HUDEP-2 (cell line): ENCODE results near the gene DNAJC4.

Source experiments
- DNase-seq, 76 experiments: peaks; one replicate each; lab custom pipeline; 2025; ENCODE audit not compliant: unreplicated experiment in 76 of 76; lab: John Stamatoyannopoulos, UW

DNAJC4 gene

DNA sequence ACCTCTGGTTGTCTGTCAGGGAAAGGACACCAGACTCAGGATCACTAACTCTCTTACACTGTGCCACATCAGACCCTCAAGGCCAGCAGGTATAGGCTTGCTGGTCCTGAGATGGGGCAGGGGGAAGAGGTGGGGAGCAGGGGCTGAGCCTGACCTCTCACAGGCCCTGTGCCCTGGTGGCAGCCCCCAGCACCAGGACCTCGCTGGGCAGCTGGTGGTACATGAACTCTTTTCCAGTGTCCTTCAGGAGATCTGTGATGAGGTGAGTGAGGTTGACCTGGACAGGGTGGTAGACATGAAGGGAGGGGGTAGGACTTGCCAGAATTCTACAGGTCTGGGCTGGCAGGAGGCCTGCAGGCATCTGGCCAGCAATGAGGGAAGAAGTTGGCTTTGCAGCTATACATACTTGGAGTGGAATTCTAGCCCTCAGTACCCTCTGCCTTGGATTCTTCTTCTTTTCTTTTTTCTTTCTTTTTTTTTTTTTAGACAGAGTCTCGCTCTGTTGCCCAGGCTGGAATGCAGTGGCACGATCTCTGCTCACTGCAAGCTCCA, 2.9 kb upstream of the DNAJC4 start:
- peak in 1 of 76 experiments; percentile 31 for DNase-seq

DNA sequence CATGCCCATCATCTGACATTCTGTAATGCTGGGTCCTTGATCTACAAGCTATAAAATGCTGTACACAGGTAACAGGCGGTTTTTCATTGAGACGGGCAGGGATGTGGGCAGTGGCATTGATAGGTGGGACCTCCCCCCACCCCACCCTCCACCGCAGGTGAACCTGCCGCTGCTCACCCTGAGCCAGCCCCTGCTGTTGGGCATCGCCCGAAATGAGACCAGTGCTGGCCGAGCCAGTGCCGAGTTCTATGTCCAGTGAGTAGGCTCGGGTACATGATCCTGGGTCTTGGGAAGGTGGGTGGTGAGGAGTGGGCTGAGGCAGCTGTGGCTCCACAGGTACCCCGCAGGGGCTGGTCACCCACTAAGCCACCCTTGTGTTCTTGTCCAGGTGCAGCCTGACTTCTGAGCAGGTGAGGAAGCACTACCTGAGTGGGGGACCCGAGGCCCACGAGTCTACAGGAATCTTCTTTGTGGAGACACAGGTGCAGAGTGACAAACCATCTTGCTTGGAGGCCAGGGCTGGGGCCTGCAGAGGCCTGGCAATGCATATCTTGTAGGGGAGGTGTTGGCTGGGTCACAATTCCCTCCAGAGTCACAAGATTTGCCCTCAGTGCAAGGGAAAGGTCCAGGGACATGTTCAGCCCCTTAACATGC, 1.1 kb upstream of the DNAJC4 start:
- DNase-seq: no peak

DNA sequence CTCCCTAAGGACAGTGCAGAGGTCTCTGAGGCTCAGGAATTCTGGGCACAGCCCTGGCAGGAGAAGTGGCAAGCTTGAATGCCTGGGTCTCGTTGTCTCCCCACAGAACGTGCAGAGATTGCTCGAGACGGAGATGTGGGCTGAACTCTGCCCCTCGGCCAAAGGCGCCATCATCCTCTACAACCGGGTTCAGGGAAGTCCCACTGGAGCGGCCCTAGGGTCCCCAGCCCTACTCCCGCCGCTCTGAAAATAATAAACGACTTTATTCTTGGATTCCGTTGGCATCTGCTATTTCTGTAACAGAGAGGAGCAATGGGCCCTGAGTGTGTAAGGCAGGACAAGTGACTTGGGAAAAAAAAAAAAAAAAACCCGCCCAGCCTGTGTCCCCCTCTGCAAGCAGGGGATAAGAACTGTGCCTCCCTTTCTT, 591 bp upstream of the DNAJC4 start:
- no peak for DNase-seq

DNA sequence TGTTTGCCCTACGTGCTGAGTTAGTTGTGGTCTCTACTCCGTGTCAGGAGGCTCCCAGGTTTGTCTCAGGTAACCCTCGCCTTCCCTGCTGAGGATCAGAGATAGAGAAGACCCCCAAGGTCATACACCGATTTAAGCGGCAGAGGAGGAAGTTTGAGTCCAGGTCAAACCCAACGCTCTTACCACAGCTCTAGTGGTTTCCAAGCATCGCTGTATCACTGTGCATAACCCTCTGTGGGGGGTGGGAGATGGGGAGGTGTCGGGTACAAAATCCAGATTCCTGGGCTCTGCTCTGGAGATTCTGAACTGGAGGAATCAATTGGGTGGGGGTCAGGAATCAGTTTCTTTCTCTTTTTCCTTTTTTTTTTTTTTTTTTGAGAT, 627 bp downstream of the DNAJC4 start:
- DNase-seq: no peak

DNA sequence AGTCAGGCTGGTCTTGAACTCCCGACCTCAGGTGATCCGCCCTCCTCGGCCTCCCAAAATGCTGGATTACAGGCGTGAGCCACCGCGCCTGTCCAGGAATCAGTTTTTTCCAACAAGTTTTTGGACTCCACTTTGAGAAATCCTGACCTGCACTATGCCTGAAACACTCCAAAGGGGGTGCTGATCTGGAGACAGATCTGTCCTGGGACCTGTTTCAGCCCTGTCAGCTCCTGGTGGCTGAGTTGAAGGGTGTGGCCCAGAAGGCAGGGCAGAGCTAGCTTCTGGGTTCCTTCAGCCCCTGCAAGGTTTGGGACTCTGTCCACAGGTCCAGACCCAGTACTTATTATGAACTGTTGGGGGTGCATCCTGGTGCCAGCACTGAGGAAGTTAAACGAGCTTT, 1.2 kb downstream of the DNAJC4 start:
- DNase-seq: peak in 14 of 76 experiments; percentile 8 to 40 (median 23)

DNA sequence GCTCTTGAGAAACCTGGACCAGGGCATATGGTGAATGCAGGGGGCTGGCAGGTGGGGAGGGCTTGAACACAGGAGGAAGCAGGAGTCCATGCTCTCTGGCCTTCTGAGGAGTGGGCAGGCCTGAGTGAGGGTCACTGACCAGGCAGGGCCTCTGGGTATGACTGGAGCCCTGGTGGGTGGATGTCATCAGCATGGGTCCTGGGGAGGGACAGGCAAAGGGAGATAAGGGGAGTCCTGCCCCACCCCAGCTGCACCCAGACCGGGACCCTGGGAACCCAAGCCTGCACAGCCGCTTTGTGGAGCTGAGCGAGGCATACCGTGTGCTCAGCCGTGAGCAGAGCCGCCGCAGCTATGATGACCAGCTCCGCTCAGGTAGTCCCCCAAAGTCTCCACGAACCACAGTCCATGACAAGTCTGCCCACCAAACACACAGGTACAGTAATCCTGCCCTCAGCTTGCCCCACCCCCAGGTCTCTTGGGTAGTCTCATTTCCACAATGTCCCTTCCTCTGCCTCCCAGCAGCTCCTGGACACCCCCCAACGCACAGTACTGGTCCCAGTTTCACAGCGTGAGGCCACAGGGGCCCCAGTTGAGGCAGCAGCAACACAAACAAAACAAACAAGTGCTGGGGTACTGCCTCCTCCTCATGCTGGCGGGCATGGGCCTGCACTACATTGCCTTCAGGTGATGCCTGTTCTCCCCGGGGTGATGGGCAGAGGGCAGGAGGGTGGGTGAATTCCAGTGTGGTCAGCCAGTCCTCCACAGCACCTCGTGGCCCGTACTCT, 2.0 kb downstream of the DNAJC4 start:
- peak in 1 of 76 experiments; percentile 21 for DNase-seq

DNA sequence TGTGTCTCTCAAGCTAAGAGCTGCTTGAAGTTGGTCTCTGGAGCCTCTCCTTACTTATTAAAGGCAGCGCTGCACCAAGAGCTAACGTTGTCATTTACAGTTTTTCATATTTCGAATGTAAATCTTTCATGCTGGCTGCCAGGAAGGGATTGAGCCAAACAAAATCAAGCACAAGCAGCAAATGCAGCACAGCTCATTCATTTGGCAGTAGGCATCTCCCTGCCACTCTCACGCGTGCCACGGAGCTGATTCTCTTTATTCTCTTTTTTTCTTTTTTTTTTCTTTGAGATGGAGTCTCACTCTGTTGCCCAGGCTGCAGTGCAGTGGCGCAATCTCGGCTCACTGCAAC, 2.6 kb downstream of the DNAJC4 start:
- DNase-seq: no peak

DNA sequence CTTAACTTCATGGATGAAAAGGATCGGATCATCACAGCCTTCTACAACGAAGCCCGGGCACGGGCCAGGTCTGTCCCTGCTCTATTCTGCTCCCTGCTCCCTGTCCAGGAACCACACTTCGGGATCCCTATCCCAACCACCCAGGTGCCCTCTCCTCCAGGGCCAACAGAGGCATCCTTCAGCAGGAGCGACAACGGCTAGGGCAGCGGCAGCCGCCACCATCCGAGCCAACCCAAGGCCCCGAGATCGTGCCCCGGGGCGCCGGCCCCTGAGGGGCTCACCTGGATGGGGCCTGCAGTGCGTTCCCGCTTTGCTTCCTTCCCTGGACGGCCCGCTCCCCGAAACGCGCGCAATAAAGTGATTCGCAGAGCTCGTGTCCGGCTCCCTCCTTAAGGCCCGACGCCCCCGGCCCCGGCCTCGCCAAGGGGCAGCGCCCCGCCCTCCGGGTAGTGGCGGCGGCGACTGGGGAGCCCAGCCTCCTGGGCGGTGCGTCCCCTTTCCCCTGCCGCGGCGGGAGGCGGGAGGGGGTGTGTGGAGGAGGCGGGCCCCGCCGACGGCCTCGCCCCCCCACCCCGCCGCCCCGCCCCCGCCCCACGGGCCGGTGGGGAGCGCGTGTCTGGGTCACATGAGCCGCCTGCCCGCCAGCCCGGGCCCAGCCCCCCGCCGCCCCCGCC, 3.7 kb downstream of the DNAJC4 start, which contains the start of gene VEGFB:
Gene VEGFB (plus strand): TSS at position 672 of the 674 bp plus-strand sequence. CDS start 250 bp downstream, outside the sequence.
- peak in 24 of 76 experiments; percentile 6 to 49 (median 30) for DNase-seq

DNA sequence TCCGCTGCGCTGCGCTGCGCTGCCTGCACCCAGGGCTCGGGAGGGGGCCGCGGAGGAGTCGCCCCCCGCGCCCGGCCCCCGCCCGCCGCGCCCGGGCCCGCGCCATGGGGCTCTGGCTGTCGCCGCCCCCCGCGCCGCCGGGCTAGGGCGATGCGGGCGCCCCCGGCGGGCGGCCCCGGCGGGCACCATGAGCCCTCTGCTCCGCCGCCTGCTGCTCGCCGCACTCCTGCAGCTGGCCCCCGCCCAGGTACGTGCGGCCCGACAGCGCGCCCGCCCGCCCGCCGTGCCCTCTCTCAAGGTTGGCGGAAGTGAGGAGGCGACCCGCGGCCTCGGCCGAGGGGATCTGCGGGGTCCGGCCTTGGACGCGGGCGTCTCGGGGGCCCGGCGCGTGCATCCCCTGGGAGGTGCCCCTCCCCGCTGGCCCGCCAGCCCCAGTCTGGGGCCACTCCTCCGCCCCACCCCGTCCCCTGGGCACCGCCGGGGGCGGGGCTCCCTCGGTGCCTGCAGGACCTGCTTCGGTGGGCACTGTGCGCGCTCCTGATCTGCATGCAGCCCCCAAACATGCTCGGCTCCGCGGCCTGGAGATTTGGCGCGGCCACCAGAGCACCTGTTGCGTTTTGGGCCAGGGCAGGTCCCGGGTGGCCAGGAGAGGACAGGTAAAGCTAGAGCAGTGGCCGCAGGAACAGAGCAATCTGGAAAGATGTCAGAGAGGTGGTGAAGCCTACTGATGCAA, 4.5 kb downstream of the DNAJC4 start:
- peak in 25 of 76 experiments; percentile 13 to 67 (median 36) for DNase-seq

DNA sequence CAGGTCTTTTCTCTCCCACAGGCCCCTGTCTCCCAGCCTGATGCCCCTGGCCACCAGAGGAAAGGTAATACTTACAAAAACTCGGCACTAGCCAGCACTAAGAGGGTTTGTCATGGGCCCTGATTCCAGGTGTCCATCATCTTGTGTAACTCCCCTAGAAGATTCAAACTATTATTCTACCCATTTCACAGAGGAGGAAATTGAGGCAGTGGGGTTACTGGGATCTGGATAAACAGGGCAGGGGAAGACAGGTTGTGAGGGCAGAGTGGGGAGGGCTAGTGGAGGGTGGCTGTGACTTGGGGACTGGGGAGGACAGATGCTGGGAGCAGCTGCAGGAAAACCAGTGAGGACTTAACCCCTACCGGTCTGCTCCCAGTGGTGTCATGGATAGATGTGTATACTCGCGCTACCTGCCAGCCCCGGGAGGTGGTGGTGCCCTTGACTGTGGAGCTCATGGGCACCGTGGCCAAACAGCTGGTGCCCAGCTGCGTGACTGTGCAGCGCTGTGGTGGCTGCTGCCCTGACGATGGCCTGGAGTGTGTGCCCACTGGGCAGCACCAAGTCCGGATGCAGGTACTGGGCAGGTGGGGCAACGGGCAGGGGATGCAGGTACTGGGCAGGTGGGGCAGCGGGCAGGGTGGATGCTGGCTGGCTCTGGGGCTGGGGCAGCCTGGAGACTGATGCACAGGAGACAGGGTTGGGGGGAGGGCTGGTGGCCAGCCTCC, 5.3 kb downstream of the DNAJC4 start:
- no peak for DNase-seq

DNA sequence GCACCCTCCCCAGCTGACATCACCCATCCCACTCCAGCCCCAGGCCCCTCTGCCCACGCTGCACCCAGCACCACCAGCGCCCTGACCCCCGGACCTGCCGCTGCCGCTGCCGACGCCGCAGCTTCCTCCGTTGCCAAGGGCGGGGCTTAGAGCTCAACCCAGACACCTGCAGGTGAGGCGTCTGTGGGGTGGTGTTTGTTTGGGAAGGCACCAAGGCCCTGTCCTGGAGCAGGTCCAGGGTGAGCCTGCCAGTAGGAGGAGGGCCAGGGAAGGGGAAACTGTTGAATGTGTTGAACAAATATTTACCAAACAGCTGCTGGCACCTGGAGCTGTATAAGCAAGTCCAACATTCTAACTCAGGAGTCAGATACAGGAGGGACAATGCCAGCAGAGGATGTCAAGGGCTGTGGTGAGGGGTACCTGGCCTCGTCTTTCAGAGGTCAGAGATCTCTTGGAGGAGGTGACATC, 7.2 kb downstream of the DNAJC4 start:
- DNase-seq: no peak

DNA sequence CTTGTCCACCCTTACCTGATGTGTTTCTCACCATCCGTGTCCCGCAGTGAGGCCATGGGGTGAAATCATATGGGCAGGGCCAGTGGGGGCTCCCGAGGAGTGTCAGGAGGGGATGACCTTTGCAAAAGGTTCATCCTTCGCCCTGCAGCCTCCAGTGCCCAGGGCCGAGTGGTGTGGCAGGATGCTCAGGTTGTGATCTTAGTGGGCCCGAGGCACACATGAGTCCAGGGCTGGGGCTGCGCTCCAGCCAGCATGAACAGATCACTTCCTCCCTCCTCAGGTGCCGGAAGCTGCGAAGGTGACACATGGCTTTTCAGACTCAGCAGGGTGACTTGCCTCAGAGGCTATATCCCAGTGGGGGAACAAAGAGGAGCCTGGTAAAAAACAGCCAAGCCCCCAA, 7.7 kb downstream of the DNAJC4 start:
- no peak for DNase-seq

DNA sequence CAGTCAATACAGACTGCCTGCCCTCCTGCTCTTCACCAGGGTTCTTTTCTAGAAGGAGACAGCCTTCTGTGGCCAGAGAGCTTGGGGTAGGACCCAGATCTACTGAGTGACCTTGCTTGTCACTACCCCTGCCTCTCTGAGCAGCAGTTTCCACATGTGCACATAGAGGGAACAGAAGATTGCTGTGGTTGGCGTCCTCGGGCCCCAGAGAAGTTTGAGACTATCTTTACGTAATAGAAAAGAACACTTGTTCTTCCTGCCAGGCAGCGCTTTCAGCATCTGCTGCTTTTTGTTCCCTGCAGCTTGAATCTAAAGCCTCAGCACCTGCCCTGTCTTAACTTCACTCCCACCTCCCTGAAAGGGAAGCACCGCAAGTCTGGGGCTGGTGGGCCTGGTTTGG, 8.7 kb downstream of the DNAJC4 start:
- DNase-seq: no peak

DNA sequence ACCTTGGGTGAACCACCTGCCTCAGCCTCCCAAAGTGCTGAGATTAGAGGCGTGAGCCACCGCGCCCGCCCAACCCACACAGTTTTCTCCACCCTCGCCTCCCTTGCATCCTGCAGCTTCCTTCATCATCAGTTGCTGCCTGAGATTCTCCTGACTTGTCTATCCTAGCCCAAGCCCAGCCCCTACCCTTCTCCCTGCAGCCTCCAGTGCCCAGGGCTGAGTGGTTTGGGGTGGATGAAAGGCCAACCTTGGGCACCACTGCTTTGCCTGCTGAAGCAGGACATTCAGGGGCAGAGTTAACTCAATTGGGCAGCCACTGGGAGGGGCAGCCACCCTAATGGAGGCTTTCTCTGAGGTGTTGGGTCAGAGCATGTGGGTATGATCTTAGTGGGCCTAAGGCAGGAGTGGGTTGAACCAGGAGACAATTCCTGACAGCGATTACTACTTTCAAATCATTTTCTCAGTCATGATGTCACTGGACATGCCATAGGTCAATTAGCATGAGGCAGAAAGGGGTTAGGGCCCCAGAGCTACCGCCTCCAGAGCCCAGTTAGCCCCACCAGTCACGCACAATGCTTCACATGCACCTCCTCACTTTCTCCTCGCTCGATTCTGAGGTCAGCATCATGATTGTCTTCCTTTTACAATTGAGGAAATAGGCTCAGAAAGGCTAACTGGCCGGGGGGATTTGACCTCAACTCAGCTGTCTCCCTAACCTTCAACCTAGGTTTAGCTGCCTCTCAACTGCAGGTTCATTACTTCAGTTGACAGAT, 9.5 kb downstream of the DNAJC4 start:
- DNase-seq: no peak

DNA sequence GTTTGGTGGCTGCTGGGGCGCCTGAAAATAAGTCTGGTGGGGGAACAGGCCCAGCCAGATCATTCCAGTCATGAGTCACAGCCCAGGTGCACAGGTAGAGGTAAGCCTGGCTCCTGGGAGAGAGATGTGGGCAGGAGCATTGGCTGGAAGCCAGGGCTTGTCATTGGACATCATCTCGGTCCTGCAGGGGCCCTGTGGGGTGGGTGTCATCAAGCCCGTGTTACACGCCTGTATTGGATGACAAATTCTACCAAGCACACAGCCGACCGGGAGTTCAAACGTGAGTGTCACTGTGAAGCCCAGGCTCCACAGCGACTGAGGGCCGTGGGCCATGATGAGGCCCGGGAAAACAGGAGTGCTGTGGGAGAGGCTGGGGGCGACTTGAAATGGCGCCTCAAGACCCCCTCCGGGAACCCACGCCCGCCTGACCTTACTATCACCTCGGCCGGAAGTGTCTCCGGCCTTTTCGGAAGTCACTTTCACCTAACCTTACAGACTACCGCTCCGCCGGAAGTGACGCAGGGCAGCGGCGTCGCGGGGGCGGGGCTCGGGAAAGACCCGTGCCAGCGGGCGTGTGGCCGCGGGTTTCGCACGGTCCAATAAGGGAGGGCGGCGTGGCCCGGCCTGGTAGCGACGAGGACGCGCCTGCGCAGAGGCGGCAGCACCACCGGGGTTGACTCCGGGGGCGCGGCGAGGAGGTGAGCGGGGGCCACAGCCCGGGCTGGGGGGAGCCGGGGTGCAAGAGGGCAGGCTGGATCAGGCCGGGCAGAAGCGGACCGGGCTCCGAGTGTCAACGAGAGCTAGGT, 10.3 kb downstream of the DNAJC4 start, which contains the start of gene FKBP2:
Gene FKBP2 (plus strand): TSS at position 661 of the 806 bp plus-strand sequence. CDS start 1,293 bp downstream, outside the sequence.
- peak in 73 of 76 experiments; percentile 43 to 98 (median 95) for DNase-seq

DNA sequence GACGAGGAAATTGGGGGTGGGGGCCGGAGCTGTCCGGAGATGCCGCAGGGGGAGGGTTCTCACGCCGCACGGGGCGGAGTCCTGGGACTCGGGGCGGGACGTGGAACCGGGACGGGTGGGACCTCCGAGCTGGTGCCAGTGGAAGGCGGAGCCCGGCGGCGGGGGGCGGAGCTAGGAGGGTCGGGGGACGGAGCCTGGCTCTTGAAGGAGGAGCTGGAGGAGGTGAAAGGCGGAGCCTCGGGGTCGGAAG, 10.8 kb downstream of the DNAJC4 start:
- peak in 73 of 76 experiments; percentile 65 to 100 (median 99) for DNase-seq

DNA sequence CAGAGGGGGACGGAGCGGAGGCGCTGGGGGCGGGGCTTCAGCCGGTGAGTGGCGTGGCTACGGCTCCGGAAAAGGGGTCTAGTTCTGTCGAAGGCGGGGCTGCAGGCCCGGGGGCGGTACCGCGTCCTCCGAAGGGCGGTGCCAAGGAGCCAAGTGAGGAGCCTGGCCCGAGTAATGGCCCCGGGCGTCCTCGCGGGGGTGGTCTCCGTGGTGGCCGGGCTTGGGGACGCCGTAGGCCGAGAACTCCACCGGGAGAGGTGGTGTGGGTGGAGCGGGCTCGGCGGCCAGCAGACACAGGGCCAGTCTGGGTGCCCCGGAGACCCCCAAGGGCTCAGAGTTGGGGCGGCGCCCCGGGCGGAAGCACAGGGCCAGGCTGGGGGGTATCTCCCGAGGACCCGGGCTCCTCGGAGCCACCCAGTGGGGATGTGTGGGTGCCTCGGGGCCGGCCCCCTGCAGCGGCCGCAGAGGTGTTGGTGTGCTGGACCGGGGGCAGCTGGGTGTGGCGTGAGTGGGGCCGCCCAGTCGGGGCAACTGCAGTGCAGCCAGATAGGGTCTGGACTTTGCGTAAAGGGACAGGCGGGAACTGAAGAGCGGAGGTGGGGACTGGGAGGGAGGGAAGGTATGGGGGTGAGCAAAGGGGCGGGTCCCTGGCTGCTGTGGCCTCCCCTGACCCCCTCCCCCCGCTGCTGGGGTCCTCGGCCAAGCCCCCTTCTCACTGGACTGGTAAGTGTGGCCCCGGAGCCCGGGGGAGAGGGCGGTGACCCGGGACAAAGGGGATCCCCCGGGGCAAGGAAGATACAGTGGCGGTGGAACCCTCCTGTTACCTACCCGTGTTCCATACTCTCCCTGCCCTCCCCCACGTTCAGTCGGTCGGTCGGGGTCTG, 11.4 kb downstream of the DNAJC4 start:
- DNase-seq: peak in 32 of 76 experiments; percentile 12 to 98 (median 34)
